Stimulated activated CD4-positive, alpha-beta T cell treated with anti-CD3 and anti-CD28 coated beads, Interleukin-12 subunit alpha, Interleukin-12 subunit beta, amount 100 ng/mL, for 4 hours (primary cell): ENCODE data around the gene TF.

Source experiments
- DNase-seq: peaks from one replicate; pipeline ENCODE4 v3.0.0-alpha.2; 2020

TF gene

GRCh38 chr3:133838296-133838789, 92.2 kb downstream of the TF start:
- no peak for DNase-seq

- no peak for DNase-seq
Observed at GRCh38 chr3:133838916-133839800, 93.0 kb downstream of the TF start.

- no peak for DNase-seq
Observed at GRCh38 chr3:133840055-133840737, 94.0 kb downstream of the TF start.

- no peak for DNase-seq
Observed at GRCh38 chr3:133840767-133841166, 94.6 kb downstream of the TF start.

GRCh38 chr3:133841196-133841595, 95.0 kb downstream of the TF start:
- no peak for DNase-seq

GRCh38 chr3:133842158-133842557, 96.0 kb downstream of the TF start:
- DNase-seq = no peak

- no peak for DNase-seq
Observed at GRCh38 chr3:133843634-133844033, 97.4 kb downstream of the TF start.

GRCh38 chr3:133845127-133845526, 98.9 kb downstream of the TF start:
- no peak for DNase-seq
